OCI-LY3 (cell line): ENCODE measurements around the gene PPCDC.

Source experiments
- H2AFZ ChIP-seq: fragments of 200-600, 300-600 bp; shearing (Covaris generic); 2 replicates; pipeline ENCODE4 v1.6.0; 2014; ENCODE audit warnings: antibody characterized with exemption, low read depth, low read length
- H3K27ac ChIP-seq: fragments of 200-600, 300-600 bp; sonication (generic); 2 replicates; pipeline ENCODE4 v1.5.1; 2014; ENCODE audit warnings: mild to moderate bottlenecking, low read length, moderate library complexity, mixed read lengths
- H3K27me3 ChIP-seq: fragments of 200-600, 300-600 bp; sonication (generic); 2 replicates; pipeline ENCODE4 v1.6.1; 2014; ENCODE audit warnings: low read depth, low read length, mixed read lengths
- H3K36me3 ChIP-seq: fragments of 200-600, 300-600 bp; sonication (generic); replicated peaks from 2 replicates; pipeline ENCODE3; 2014; ENCODE audit warnings: low read depth, low read length, mixed read lengths
- H3K4me1 ChIP-seq: fragments of 300-600, 200-600 bp; sonication (generic); 2 replicates; pipeline ENCODE4 v1.6.1; 2014; ENCODE audit warnings: low read length, mixed read lengths
- H3K4me2 ChIP-seq: fragments of 200-600, 300-600 bp; sonication (generic); 2 replicates; pipeline ENCODE4 v1.6.1; 2014; ENCODE audit warnings: low read length, mixed read lengths
- H3K4me3 ChIP-seq: fragments of 300-600, 200-600 bp; sonication (generic); 2 replicates; pipeline ENCODE4 v1.5.1; 2014; ENCODE audit warnings: antibody characterized with exemption, mild to moderate bottlenecking, low read length, moderate library complexity
- H3K79me2 ChIP-seq: fragments of 300-600, 200-600 bp; shearing (Covaris generic); 2 replicates; pipeline ENCODE4 v1.6.1; 2014; ENCODE audit warnings: mild to moderate bottlenecking, low read length, mixed read lengths
- H3K9ac ChIP-seq: fragments of 300-600, 200-600 bp; shearing (Covaris generic); 2 replicates; pipeline ENCODE4 v1.6.0; 2014; ENCODE audit warnings: mild to moderate bottlenecking, low read length, moderate library complexity
- H3K9me3 ChIP-seq: fragments of 200-600, 300-600 bp; shearing (Covaris generic); 2 replicates; pipeline ENCODE4 v1.6.1; 2014; ENCODE audit warnings: low read length, mixed read lengths; ENCODE audit not compliant: insufficient read depth
- H4K20me1 ChIP-seq: fragments of 200-600, 300-600 bp; sonication (generic); 2 replicates; pipeline ENCODE4 v1.6.1; 2016; ENCODE audit warnings: low read length, mixed read lengths; ENCODE audit not compliant: insufficient read depth
- EZH2phosphoT487 ChIP-seq: fragments of 200-600 bp; shearing (Covaris generic); IDR thresholded peaks from 2 replicates; pipeline ENCODE4 v1.6.1; 2018; ENCODE audit warnings: antibody characterized with exemption, mixed run types, low read depth
- TF ChIP-seq, protein P1 (sequence below): fragments of 200-600, 300-600 bp; sonication (generic); IDR thresholded peaks from 2 replicates; pipeline ENCODE4 v1.5.1; 2014; ENCODE audit warnings: antibody characterized with exemption, low read length, low read depth

Gene PPCDC

DNA sequence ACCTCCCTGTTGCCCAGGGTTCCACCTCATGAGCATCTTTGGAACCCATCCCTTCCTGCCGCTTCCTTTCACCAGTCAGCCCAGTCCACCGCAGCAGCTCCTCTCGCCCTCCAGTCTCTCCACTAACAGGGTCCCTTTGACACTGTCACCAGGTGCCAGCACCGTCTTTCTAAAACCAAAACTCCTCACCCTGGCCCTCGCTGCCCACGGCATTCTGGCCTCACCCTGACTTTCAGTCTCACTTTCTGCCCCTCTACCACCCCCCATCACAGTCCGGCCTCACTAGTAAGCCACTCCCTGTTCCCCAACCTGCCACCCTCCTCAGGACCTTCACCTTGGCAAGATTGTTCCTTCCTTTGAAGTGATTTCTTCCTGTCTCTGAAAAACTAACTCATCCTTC is 4.2 kb downstream of the PPCDC start:
- H3K4me2 ChIP-seq = no peak overlapping the region
- peaks cover 8% of the 10 kb centered on the region for H3K36me3 ChIP-seq
- H3K79me2 ChIP-seq = peaks cover 10% of the 10 kb centered on the region
- H3K27ac ChIP-seq = no peak overlapping the region
- H3K9ac ChIP-seq = no peak overlapping the region
- H4K20me1 ChIP-seq = no peaks in the 10 kb centered on the region
- no peak overlapping the region for H3K4me3 ChIP-seq
- TF ChIP-seq, protein P1, sequence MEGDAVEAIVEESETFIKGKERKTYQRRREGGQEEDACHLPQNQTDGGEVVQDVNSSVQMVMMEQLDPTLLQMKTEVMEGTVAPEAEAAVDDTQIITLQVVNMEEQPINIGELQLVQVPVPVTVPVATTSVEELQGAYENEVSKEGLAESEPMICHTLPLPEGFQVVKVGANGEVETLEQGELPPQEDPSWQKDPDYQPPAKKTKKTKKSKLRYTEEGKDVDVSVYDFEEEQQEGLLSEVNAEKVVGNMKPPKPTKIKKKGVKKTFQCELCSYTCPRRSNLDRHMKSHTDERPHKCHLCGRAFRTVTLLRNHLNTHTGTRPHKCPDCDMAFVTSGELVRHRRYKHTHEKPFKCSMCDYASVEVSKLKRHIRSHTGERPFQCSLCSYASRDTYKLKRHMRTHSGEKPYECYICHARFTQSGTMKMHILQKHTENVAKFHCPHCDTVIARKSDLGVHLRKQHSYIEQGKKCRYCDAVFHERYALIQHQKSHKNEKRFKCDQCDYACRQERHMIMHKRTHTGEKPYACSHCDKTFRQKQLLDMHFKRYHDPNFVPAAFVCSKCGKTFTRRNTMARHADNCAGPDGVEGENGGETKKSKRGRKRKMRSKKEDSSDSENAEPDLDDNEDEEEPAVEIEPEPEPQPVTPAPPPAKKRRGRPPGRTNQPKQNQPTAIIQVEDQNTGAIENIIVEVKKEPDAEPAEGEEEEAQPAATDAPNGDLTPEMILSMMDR = no peak
- no peak for TF ChIP-seq EZH2phosphoT487
- no peak overlapping the region for H2AFZ ChIP-seq
- no peaks in the 10 kb centered on the region for H3K9me3 ChIP-seq
- peaks cover 27% of the 10 kb centered on the region for H3K4me1 ChIP-seq
- H3K27me3 ChIP-seq = no peaks in the 10 kb centered on the region

DNA sequence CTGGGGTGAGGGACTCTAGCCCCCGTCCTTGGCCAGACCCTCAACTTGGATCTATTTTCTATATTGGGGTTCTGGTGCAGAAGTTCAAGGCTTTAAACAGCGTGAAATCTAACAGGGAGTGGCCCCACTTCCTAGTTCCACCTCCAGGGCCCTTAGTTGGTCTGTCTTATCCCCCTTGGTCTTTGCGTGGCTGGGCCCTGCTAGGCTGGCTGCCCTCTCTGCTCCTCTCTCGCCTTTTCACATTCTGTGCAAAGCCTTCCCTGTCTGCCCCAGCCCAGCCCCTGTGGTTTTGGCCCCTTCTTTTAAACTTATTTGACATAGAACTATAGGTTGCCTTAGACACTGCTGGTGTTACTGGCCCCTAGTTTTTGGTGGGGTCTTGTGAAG is 5.6 kb downstream of the PPCDC start:
- Histone ChIP-seq H3K27me3 (no peaks in the 10 kb centered on the region), H3K4me3 (no peak overlapping the region), H3K9ac (no peak overlapping the region), H4K20me1 (peaks cover 3% of the 10 kb centered on the region; the same call in 1 of the 2 replicates), H3K27ac (no peak overlapping the region), H3K79me2 (peaks cover 5% of the 10 kb centered on the region), H3K9me3 (no peaks in the 10 kb centered on the region), H2AFZ (no peak overlapping the region), H3K4me1 (peaks cover 31% of the 10 kb centered on the region), H3K4me2 (no peak overlapping the region), H3K36me3 (peaks cover 8% of the 10 kb centered on the region)
- no peak for TF ChIP-seq EZH2phosphoT487
- TF ChIP-seq, protein P1 = no peak

- TF ChIP-seq, protein P1 = peak; percentile 98
- TF ChIP-seq EZH2phosphoT487 = no peak
- Histone ChIP-seq H2AFZ (no peak overlapping the region), H3K36me3 (peaks cover 8% of the 10 kb centered on the region), H3K79me2 (no peaks in the 10 kb centered on the region; the same call in 1 of the 2 replicates), H3K4me1 (peaks cover 26% of the 10 kb centered on the region), H3K9me3 (no peaks in the 10 kb centered on the region), H3K27me3 (no peaks in the 10 kb centered on the region), H3K4me3 (no peak overlapping the region), H3K4me2 (peak overlapping the region; percentile 21), H4K20me1 (peaks cover 5% of the 10 kb centered on the region; the same call in 1 of the 2 replicates), H3K9ac (no peak overlapping the region), H3K27ac (no peak overlapping the region)
Measured at GRCh38 chr15:75029378-75030022, 6.1 kb downstream of the PPCDC start.

DNA sequence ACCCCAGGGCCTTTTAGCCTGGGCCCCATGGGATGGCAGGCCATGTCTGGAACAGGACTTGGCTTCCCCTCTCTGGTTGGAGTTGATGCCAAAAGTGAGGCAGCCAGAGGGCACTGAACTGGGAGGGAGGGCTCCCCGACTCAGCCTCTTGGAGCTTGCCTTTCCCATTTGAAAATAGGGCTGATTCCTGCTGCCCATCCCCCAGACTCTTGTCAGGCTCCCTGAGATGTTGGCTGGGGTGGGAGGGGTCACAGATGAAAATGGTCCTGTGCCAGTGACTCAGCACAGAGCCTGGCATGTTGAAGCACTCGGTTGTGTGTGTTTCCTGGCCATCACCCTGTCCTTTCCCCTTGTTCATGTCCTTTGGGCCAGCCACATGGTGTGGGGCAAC is 6.6 kb downstream of the PPCDC start:
- Histone ChIP-seq H3K4me3 (no peak overlapping the region), H3K27me3 (no peaks in the 10 kb centered on the region), H3K27ac (no peak overlapping the region), H3K36me3 (peaks cover 8% of the 10 kb centered on the region), H2AFZ (no peak overlapping the region), H3K4me1 (peaks cover 26% of the 10 kb centered on the region), H4K20me1 (peaks cover 5% of the 10 kb centered on the region; the same call in 1 of the 2 replicates), H3K4me2 (no peak overlapping the region), H3K9me3 (no peaks in the 10 kb centered on the region), H3K79me2 (no peaks in the 10 kb centered on the region), H3K9ac (no peak overlapping the region)
- TF ChIP-seq EZH2phosphoT487 = no peak
- TF ChIP-seq, protein P1 = no peak
